HG02885 (cell line): ENCODE measurements around the gene OBP2A.

Experiments
- ATAC-seq: cut with Tn5 transposase; IDR thresholded peaks from one replicate; pipeline ENCODE4 v1.9.1; 2021; ENCODE audit warnings: mild to moderate bottlenecking; ENCODE audit not compliant: unreplicated experiment, poor library complexity

Gene OBP2A

DNA sequence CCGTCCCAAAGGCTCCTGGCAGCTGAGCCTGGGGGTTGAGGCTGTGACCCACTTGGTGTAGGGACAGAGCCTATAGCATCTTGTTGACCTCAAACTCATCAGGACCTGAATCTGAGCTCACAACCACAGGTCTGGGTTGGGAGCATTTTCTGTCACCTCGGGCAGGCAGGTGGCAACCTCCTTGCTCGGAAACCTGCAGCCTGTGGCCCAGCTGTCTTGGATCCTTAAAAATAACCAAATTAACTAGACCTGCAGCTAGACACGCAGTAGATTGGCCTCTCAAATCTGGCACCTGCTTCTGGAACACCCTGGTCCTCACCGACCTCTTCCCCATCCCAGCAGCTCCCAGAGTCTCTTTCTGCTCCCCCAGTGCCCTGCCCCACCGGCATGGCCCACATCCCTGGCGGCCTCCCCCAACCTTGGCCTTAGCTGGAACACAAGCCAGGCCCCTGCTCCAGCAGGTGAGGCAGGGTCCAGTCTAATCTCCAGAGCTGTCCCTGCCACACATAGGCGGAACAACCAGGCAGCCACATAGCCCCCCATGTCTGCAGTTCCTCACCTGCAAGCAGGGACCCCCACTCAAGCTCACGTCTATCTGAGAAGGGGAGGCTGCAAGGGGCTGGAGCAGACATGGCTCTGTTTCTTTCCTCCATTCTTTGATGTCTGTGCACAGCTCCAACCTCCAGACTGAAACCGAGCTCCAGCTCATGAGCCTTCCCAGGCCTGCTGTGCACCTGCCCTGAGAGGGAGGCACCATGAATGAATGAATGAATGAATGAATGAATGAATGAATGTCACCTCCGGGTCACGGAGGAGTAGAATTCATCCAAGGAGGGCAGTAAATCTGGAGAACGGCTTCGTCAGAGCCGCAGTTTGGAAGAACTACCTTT, 43.9 kb downstream of the OBP2A start:
- ATAC-seq = no peak

DNA sequence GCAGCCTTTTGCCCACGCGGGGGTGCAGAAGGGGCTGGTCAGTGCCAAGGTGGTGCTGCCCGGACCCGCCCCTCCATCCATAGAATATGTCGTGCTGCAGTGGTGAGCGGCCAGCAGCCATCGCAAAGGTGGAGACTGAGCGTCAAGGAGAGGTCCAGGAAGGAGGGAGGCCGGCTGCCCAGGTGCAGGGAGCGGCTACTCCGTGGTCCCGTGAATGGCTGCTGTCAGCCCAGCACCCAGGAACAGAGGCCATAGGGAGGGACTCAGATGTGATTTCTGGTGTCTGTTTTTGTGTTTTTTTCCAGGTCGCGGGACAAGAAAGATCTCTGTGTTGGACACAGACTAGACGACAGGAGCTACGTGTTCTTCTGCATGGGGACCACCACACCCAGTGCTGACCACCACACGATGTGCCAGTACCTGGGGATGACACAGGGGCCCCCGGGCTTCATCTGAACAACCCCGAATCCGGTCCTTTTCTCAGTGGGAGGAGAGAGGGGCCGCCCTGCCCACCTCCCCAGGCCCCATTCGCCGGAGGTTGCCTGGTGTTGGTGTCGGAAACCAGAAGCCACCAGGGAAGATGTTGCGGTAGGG, 44.7 kb downstream of the OBP2A start:
- ATAC-seq = no peak

DNA sequence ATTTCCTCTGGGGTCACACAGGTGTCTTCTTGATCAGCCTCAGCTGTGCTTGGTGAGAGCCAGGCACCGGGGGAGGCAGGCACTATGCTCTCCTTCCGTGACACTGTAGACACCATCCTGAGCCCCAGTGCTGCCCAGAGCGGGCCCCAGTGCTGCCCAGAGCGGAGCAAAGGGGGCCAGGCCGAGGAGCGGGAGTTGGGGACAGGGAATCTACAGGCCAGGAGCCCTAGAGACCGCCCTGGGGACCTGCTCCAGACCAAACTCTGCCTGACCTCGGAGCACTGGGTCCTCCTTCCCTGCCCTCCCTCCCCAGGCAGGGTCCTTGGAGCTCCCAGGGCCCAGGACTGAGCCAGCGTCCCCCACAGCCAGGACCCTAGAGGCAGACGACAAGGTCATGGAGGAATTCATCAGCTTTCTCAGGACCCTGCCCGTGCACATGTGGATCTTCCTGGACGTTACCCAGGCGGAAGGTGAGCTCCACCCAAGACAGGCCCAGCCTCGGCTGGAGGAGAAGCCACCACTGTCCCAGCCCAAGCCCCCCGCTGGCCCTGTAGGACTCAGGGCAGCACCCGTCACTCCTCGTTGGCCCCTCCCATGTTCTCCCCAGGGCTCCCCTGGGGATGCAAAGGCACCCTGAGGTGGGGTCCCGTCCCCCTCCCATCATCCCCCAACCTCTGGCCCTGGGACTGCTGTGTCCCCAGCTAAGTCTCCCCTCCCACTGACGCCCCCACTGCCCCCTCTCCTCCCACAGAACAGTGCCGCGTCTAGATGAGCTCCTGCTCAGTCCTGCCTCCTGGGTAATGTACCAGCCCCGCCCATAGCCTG, 45.8 kb downstream of the OBP2A start:
- no peak for ATAC-seq

DNA sequence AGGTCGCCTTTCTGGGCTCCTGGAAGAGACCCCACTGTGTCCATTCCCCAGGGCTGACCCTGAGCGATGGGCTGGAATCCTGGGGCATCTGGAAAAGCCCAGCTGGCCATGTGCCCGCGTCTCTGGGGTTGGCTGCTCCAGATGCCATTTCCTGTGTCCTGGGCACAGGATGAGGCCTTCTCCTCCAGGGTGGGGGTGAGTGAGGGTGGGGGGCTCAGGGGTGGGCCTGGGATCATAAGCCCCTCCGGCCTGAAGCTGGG, 46.3 kb downstream of the OBP2A start:
- no peak for ATAC-seq

DNA sequence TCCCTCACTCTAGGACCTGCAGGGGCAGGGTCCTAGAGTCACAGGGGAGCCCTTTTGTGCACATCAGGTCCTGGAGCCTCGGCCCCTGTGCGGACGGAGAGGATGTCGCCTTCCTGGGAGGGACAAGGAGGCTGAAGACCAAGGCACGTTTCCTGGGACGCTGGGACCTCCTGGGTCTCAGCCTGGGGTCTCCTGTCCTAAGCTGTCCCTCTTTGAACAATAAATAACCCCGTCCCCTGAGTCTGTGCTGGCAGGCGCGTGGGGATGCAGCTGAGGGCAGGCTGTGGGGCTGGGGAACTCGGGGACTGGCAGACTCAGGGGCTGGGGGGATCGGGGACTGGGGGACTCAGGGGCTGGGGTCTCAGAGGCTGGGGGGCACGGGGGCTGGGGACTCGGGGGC, 46.7 kb downstream of the OBP2A start:
- ATAC-seq = no peak

DNA sequence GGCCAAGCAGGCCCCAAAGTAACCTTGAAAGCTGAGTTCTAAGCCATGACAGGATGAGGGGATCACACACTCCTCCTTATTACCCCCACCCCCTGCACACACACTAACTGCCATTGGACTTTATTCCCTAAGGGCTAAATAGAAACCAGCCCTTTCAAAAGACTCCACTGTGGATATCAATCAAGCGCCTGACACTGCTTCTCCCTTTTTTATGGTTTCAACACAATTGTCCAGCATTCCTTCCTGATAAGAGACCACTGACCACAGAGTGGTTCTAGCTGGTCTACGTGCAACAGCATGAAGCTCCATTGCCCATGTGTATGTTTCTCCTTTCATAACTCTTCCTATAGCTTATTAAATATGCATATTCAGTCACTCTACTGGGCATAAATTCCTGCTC, 50.3 kb downstream of the OBP2A start:
- ATAC-seq = no peak
